ENCODE results near the gene CENPP. TPM values are rescaled to one million over a fixed set of nuclear protein-coding genes. Genes with fewer than 3 reads are reported as not detected.

Gene CENPP
- total RNA-seq, 1 experiment from 2014 or later, result 8.3 TPM

DNA sequence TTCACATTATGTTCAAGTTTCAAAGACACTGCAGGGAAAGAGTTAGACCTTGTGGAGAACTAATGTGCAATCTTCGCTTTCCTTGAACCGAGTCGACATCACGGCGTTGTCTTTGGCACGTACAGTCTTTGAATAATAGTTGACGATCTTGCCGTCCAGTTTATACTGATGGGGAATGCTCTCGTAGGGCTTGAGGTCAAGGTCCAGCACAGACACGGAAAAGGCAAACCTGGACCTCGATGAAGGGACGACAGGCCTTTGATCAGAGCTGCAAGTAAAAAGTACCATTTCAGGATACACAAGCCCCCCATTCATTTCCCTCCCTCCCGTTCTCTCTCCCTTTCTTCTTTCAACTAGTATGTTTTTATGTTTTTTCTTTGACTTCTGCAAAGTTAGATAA, 290.0 kb downstream of the CENPP start:
- Histone ChIP-seq H3F3A (ENCODE audit: low read length, unreplicated experiment) (no peaks in the 10 kb centered on the region), H3K9ac (ENCODE audit: low read length) (no peak overlapping the region), H3K9me2 (replicated peaks; ENCODE audit: low read length) (no peaks in the 10 kb centered on the region), H3K4me1 (ENCODE audit: insufficient read depth, low read length) (no peaks in the 10 kb centered on the region), H3K9me3 (ENCODE audit: low read length) (no peaks in the 10 kb centered on the region), H3K27me3 (ENCODE audit: low read length) (no peaks in the 10 kb centered on the region), H4K20me1 (ENCODE audit: low read length) (no peaks in the 10 kb centered on the region), H3K27ac (ENCODE audit: low read length) (no peak overlapping the region), H3K4me3 (ENCODE audit: low read length) (no peak overlapping the region), H3K79me2 (ENCODE audit: low read length) (no peaks in the 10 kb centered on the region), H2AFZ (ENCODE audit: low read length) (no peak overlapping the region), H3K4me2 (ENCODE audit: low read length) (no peak overlapping the region), H3K36me3 (ENCODE audit: low read depth, low read length) (peaks cover 11% of the 10 kb centered on the region; the same call in 1 of the 2 replicates)
- TF ChIP-seq EZH2 (IDR thresholded peaks at IDR 0.05; ENCODE audit: low read length, unreplicated experiment), result no peak
- ChIA-PET CTCF (no interaction called here), POLR2A (ENCODE audit: unreplicated experiment) (no interaction called here)
- ATAC-seq (no peak), DNase-seq (no peak)
- BruUV-seq (replicated peaks), result no TSS peak
- intact Hi-C loops (cut with micrococcal nuclease), result no loop called here

DNA sequence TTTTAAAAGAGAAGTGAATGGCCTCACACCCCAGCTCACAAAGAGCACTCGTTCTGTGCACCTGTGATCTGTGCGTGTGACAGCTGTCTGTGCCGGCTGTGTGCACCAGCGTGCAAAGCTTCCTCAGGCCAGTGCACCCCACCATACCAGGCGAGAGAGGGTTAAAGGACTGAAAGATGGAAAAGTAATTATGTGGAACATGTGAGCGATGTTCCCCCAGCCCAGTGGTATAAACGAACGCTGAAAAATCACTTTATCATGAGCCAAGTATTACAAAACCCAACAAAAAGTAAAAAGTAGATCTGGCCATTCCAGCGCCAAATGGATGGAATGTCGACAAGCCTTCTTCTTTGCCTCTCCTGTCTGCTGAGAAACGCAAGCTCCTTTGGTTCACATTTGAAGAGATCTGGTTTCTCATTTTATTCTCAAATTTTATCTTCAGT, 290.5 kb downstream of the CENPP start:
- Histone ChIP-seq H3K9me2 (replicated peaks; ENCODE audit: low read length) (no peaks in the 10 kb centered on the region), H3K4me2 (ENCODE audit: low read length) (no peak overlapping the region), H3K27ac (ENCODE audit: low read length) (no peak overlapping the region), H3K36me3 (ENCODE audit: low read depth, low read length) (peaks cover 11% of the 10 kb centered on the region; the same call in 1 of the 2 replicates), H3K4me1 (ENCODE audit: insufficient read depth, low read length) (no peaks in the 10 kb centered on the region), H2AFZ (ENCODE audit: low read length) (no peak overlapping the region), H3K9ac (ENCODE audit: low read length) (no peak overlapping the region), H3K4me3 (ENCODE audit: low read length) (no peak overlapping the region), H4K20me1 (ENCODE audit: low read length) (no peaks in the 10 kb centered on the region), H3F3A (ENCODE audit: low read length, unreplicated experiment) (no peaks in the 10 kb centered on the region), H3K27me3 (ENCODE audit: low read length) (no peaks in the 10 kb centered on the region), H3K79me2 (ENCODE audit: low read length) (no peaks in the 10 kb centered on the region), H3K9me3 (ENCODE audit: low read length) (no peaks in the 10 kb centered on the region)
- intact Hi-C loops (cut with micrococcal nuclease), result no loop called here
- DNase-seq (no peak), ATAC-seq (no peak)
- ChIA-PET CTCF (no interaction called here), POLR2A (ENCODE audit: unreplicated experiment) (no interaction called here)
- TF ChIP-seq EZH2phosphoT487 (IDR thresholded peaks at IDR 0.05; ENCODE audit: borderline replicate concordance, low read length), result no peak
- no peak for TF ChIP-seq EZH2 (IDR thresholded peaks at IDR 0.05; ENCODE audit: low read length, unreplicated experiment)
- TF ChIP-seq, protein P1, sequence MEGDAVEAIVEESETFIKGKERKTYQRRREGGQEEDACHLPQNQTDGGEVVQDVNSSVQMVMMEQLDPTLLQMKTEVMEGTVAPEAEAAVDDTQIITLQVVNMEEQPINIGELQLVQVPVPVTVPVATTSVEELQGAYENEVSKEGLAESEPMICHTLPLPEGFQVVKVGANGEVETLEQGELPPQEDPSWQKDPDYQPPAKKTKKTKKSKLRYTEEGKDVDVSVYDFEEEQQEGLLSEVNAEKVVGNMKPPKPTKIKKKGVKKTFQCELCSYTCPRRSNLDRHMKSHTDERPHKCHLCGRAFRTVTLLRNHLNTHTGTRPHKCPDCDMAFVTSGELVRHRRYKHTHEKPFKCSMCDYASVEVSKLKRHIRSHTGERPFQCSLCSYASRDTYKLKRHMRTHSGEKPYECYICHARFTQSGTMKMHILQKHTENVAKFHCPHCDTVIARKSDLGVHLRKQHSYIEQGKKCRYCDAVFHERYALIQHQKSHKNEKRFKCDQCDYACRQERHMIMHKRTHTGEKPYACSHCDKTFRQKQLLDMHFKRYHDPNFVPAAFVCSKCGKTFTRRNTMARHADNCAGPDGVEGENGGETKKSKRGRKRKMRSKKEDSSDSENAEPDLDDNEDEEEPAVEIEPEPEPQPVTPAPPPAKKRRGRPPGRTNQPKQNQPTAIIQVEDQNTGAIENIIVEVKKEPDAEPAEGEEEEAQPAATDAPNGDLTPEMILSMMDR (conservative IDR thresholded peaks at IDR 0.05; ENCODE audit: low read depth, low read length), result no peak
- no TSS peak for BruUV-seq (replicated peaks)

DNA sequence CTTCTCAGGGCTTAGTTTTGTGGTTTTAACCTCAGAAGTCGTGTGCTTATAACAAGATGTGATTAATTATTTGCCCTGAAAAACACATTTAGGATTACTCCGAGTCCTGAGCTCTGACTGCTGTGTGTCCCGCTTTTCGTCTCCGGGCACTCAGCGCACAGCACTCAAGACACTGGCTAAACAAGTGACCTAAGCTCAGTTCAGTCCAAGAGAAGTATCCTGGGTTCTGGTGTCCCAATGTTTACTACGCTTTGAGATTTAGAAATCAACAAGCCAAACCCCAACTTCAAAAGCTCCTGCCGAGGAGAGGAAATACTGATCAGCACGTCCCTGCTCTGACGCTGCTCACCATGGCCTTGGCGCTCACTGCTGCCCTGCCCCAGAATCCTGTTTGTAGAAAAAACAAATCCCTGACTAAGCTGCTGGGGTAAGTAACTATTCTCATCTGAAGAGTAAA, 290.9 kb downstream of the CENPP start:
- TF ChIP-seq, protein P1 (conservative IDR thresholded peaks at IDR 0.05; ENCODE audit: low read depth, low read length), result no peak
- intact Hi-C loops (cut with micrococcal nuclease), result no loop called here
- ChIA-PET CTCF (no interaction called here), POLR2A (ENCODE audit: unreplicated experiment) (no interaction called here)
- Histone ChIP-seq H3K4me3 (ENCODE audit: low read length) (no peak overlapping the region), H3K9me3 (ENCODE audit: low read length) (no peaks in the 10 kb centered on the region), H3K36me3 (ENCODE audit: low read depth, low read length) (peaks cover 11% of the 10 kb centered on the region; the same call in 1 of the 2 replicates), H3K79me2 (ENCODE audit: low read length) (no peaks in the 10 kb centered on the region), H3K4me2 (ENCODE audit: low read length) (no peak overlapping the region), H4K20me1 (ENCODE audit: low read length) (no peaks in the 10 kb centered on the region), H3K9me2 (replicated peaks; ENCODE audit: low read length) (no peaks in the 10 kb centered on the region), H2AFZ (ENCODE audit: low read length) (no peak overlapping the region), H3K27me3 (ENCODE audit: low read length) (no peaks in the 10 kb centered on the region), H3F3A (ENCODE audit: low read length, unreplicated experiment) (no peaks in the 10 kb centered on the region), H3K27ac (ENCODE audit: low read length) (no peak overlapping the region), H3K4me1 (ENCODE audit: insufficient read depth, low read length) (no peaks in the 10 kb centered on the region), H3K9ac (ENCODE audit: low read length) (no peak overlapping the region)
- no peak for ATAC-seq
- no TSS peak for BruUV-seq (replicated peaks)
- DNase-seq, result no peak

Data from PC-3 (cell line).